MM.1S (cell line): ENCODE results near the gene OSBP2.

Experiments
- CTCF ChIP-seq: fragments of 300-600 bp; sonication (generic); IDR thresholded peaks from 2 replicates; pipeline ENCODE4 v1.5.1; 2016; ENCODE audit warnings: antibody characterized with exemption, low read length, mixed read lengths
- EZH2 ChIP-seq: fragments of 300-600 bp; sonication (generic); optimal IDR thresholded peaks from 2 replicates; pipeline ENCODE3; 2017; ENCODE audit warnings: low read depth, mild to moderate bottlenecking, antibody characterized with exemption, low read length, mixed read lengths
- EZH2phosphoT487 ChIP-seq: fragments of 300-600 bp; sonication (generic); IDR thresholded peaks from 2 replicates; pipeline ENCODE4 v1.6.1; 2018; ENCODE audit warnings: antibody characterized with exemption, low read length

GRCh38 chr22:30858976-30859713, 164.5 kb downstream of the OSBP2 start:
- TF ChIP-seq CTCF (no peak), EZH2phosphoT487 (no peak), EZH2 (no peak)
